IPS-20b (cell line): Measurements from ENCODE around the gene RNF168.
"Not testable (repeated sequence)": the region's sequence is repeated elsewhere in the genome, so short reads cannot be mapped to it uniquely, and the experiment has no call there.

Source experiments
- H3K27ac ChIP-seq: one replicate; pipeline ENCODE4 v1.5.1; 2013; ENCODE audit warnings: low read length
- H3K27me3 ChIP-seq: 2 replicates; pipeline ENCODE4 v1.6.1; 2013; ENCODE audit warnings: mild to moderate bottlenecking, low read length, inconsistent platforms; ENCODE audit not compliant: insufficient read depth
- H3K36me3 ChIP-seq: 2 replicates; pipeline ENCODE4 v1.6.1; 2013; ENCODE audit warnings: low read depth, mild to moderate bottlenecking, inconsistent platforms, low read length, moderate library complexity; ENCODE audit not compliant: insufficient read depth
- H3K4me1 ChIP-seq: 2 replicates; pipeline ENCODE4 v1.6.1; 2013; ENCODE audit warnings: mild to moderate bottlenecking, control low read depth, inconsistent platforms, low read length, moderate library complexity; ENCODE audit not compliant: insufficient read depth
- H3K4me3 ChIP-seq: 2 replicates; pipeline ENCODE4 v1.5.1; 2013; ENCODE audit warnings: mild to moderate bottlenecking, low read length, inconsistent platforms
- H3K9ac ChIP-seq: 2 replicates; pipeline ENCODE4 v1.6.1; 2013; ENCODE audit warnings: low read depth, mild to moderate bottlenecking, inconsistent platforms, low read length, moderate library complexity
- H3K9me3 ChIP-seq: 2 replicates; pipeline ENCODE4 v1.6.1; 2013; ENCODE audit warnings: mild to moderate bottlenecking, low read depth, low read length, inconsistent platforms; ENCODE audit not compliant: insufficient read depth

Gene RNF168

DNA sequence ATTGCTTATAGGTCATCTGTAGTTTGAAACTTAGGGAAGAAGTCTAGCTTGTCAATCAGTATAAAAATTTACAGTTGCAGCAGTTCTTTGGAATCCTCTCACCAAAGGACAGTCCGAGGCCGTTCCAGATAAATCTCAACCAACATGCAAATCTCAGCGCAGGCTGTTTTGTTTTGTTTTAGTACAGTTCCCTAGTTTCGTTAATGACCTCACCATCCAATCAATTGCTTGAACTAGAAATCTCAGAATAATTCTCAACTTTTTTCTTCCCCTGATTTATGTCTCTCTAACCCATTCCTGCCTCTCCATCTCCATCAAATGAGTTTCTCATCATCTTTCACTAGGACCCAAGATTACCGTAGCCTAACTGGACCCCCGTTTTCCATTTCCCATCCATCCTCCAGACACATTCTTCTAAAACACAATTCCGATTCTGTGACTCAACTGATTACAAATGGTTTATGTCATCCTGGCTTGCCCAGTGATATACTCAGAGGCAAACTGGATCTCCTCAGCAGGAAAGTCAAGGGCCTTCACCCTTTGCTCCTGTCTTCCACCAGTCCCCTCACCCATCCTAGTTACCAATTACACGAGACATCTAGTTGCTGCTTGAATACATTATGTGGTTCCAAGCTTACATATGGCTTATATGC, 10.3 kb upstream of the RNF168 start:
- H3K4me1 ChIP-seq, result no peaks in the 10 kb centered on the region; the same call in 1 of the 2 replicates
- no peaks in the 10 kb centered on the region for H3K27me3 ChIP-seq
- no peak overlapping the region for H3K4me3 ChIP-seq
- no peak overlapping the region for H3K27ac ChIP-seq
- H3K9ac ChIP-seq, result no peak overlapping the region
- no peaks in the 10 kb centered on the region for H3K36me3 ChIP-seq
- H3K9me3 ChIP-seq, result peaks cover 16% of the 10 kb centered on the region; the same call in 1 of the 2 replicates

DNA sequence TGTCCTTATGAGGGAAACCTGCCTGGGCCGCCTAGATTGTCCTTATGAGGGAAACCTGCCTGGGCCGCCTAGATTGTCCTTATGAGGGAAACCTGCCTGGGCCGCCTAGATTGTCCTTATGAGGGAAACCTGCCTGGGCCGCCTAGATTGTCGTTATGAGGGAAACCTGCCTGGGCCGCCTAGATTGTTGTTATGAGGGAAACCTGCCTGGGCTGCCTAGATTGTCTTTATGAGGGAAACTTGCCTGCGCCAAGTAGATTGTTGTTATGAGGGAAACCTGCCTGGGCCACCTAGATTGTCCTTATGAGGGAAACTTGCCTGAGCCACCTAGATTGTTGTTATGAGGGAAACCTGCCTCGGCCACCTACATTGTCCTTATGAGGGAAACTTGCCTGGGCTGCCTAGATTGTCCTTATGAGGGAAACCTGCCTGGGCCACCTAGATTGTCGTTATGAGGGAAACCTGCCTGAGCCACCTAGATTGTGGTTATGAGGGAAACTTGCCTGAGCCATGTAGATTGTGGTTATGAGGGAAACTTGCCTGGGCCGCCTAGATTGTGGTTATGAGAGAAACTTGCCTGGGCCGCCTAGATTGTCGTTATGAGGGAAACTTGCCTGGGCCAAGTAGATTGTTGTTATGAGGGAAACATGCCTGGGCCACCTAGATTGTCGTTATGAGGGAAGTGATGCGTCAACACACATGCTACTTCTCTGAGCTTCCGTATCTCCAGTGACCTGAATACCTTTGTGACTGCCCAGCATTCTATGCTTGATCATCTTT, 8.3 kb upstream of the RNF168 start:
- not testable (repeated sequence) for H3K9me3 ChIP-seq, H3K4me1 ChIP-seq, H3K27ac ChIP-seq, H3K36me3 ChIP-seq, H3K4me3 ChIP-seq, H3K9ac ChIP-seq, H3K27me3 ChIP-seq

DNA sequence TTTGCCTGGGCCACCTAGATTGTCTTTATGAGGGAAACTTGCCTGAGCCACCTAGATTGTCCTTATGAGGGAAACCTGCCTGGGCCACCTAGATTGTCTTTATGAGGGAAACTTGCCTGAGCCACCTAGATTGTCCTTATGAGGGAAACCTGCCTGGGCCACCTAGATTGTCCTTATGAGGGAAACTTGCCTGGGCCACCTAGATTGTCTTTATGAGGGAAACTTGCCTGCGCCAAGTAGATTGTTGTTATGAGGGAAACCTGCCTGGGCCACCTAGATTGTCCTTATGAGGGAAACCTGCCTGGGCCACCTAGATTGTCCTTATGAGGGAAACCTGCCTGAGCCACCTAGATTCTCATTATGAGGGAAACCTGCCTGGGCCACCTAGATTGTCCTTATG, 7.5 kb upstream of the RNF168 start:
- H3K27ac ChIP-seq, H3K27me3 ChIP-seq, H3K4me1 ChIP-seq, H3K9ac ChIP-seq, H3K36me3 ChIP-seq, H3K4me3 ChIP-seq: not testable (repeated sequence)
- H3K9me3 ChIP-seq, result peaks cover 11% of the 10 kb centered on the region; the same call in 1 of the 2 replicates

DNA sequence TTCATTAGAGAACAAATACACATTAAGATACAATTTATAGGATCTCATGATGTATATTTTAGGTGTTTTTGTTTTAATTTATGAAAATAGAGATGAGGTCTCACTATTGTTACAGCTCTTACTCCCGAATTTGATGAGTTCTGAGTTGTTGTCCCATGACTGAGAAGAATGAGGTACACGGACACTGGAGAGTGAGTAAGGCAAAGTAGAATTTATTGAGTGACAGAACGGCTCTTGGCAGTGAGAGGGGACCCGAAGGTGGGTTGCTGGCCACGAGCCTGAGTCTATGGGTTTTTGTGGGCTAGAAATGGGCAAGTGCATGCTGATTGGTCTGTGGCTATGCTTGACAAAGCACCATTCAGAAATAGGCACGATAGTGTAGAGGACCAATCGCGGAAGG, 3.1 kb upstream of the RNF168 start:
- Histone ChIP-seq H3K27ac (no peak overlapping the region), H3K4me1 (no peaks in the 10 kb centered on the region), H3K9me3 (peaks cover 11% of the 10 kb centered on the region; the same call in 1 of the 2 replicates), H3K9ac (no peak overlapping the region), H3K36me3 (no peaks in the 10 kb centered on the region), H3K4me3 (no peak overlapping the region), H3K27me3 (no peaks in the 10 kb centered on the region)

DNA sequence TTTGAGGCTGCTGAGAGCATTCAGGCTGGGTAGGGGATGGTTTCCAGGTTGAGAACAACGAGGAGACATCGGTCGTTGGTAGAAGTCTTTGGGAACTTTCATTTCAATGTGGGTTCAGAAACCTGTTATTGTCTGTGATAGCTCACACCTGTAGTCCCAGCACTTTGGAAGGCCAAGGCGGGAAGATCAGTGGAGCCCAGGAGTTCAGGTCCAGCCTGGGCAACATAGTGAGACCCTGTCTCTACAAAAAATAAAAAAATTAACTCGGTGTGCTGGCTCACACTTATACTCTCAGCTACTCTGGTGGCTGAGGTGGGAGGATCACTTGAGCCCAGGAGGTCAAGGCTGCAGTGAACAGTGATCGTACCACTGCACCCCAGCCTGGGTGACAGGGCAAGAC, 988 bp upstream of the RNF168 start:
- Histone ChIP-seq H3K27ac (no peak overlapping the region), H3K9me3 (peaks cover 11% of the 10 kb centered on the region; the same call in 1 of the 2 replicates), H3K36me3 (peaks cover 7% of the 10 kb centered on the region; the same call in 1 of the 2 replicates), H3K4me3 (no peak overlapping the region), H3K4me1 (peaks cover 8% of the 10 kb centered on the region; the same call in 1 of the 2 replicates), H3K27me3 (no peaks in the 10 kb centered on the region), H3K9ac (no peak overlapping the region)

DNA sequence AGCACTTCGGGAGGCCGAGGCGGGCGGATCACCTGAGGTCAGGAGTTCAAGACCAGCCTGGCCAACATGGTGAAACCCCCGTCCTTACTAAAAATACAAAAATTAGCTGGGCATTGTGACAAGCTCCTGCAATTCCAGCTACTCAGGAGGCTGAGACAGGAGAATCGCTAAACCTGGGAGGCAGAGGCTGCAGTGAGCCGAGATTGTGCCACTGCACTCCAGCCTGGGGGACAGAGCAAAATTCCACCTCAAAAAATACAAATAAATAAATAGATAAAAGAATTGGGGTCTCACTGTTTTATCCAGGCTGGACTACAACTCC, 470 bp upstream of the RNF168 start:
- not testable (repeated sequence) for H3K4me1 ChIP-seq, H3K27ac ChIP-seq, H3K27me3 ChIP-seq, H3K36me3 ChIP-seq
- H3K9me3 ChIP-seq, result peaks cover 11% of the 10 kb centered on the region; the same call in 1 of the 2 replicates
- H3K9ac ChIP-seq, result peak overlapping the region; percentile 55; the same call in 1 of the 2 replicates
- peak overlapping the region; percentile 89 for H3K4me3 ChIP-seq

DNA sequence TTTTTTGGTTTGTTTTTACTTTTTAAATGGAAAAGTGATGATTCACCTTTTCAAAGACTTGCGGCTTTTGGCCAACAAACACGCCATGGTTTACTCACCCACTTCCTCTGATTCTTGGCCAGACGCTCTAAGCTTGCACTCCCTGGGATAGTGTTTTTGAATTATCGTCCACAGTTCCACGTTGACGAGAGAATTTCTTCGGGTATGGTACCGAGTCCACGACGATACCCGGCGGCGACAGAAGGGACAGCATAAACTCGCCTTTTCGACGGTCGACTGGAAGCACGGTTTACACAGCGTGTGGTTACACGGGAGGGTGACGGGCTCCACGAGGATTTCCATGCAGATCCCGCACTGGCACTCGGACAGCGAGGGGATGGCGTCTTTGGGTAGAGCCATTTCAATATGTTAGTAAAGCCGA, 783 bp downstream of the RNF168 start:
- peak overlapping the region; percentile 95 for H3K9ac ChIP-seq
- H3K27me3 ChIP-seq, result no peaks in the 10 kb centered on the region
- peaks cover 10% of the 10 kb centered on the region for H3K36me3 ChIP-seq
- H3K9me3 ChIP-seq, result peaks cover 11% of the 10 kb centered on the region; the same call in 1 of the 2 replicates
- peak overlapping the region; percentile 57 for H3K27ac ChIP-seq
- H3K4me1 ChIP-seq, result peaks cover 8% of the 10 kb centered on the region; the same call in 1 of the 2 replicates
- H3K4me3 ChIP-seq, result peak overlapping the region; percentile 89

DNA sequence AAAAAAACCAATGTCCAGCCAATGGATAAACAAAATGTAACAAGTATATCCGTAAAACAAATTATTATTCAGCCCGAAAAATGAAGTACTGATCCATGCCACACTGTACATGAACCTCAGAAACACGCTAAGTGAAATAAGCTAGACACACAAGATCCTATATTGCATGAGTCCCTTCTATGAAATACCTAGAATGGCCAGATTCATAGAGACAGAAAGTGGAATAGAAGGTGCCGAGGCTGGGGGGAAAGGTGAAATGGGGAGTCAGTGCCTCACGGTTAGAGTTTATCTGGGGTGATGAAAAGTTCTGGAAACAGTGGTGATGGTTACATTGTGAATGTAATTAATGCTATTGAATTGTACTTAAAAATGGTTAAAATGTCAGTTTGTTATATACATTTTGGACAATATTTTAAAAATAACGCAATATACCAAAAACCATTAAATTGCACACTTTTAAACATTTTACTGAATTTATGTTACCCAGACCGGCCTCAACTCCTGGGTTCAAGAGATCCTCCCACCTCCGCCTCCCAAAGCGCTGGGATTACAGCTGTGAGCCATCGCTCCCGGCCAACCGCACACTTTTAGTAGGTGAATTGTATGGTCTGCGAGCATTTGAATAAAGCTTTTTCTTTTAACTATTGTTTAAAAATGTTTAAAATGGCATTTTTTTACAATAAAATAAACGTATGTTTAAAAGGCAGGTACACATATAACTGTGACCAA, 2.1 kb downstream of the RNF168 start:
- H3K36me3 ChIP-seq, result peaks cover 13% of the 10 kb centered on the region
- H3K27ac ChIP-seq, result no peak overlapping the region
- H3K27me3 ChIP-seq, result no peaks in the 10 kb centered on the region
- peak overlapping the region; percentile 89 for H3K4me3 ChIP-seq
- H3K4me1 ChIP-seq, result peaks cover 8% of the 10 kb centered on the region; the same call in 1 of the 2 replicates
- peak overlapping the region; percentile 95 for H3K9ac ChIP-seq
- peaks cover 4% of the 10 kb centered on the region; the same call in 1 of the 2 replicates for H3K9me3 ChIP-seq

DNA sequence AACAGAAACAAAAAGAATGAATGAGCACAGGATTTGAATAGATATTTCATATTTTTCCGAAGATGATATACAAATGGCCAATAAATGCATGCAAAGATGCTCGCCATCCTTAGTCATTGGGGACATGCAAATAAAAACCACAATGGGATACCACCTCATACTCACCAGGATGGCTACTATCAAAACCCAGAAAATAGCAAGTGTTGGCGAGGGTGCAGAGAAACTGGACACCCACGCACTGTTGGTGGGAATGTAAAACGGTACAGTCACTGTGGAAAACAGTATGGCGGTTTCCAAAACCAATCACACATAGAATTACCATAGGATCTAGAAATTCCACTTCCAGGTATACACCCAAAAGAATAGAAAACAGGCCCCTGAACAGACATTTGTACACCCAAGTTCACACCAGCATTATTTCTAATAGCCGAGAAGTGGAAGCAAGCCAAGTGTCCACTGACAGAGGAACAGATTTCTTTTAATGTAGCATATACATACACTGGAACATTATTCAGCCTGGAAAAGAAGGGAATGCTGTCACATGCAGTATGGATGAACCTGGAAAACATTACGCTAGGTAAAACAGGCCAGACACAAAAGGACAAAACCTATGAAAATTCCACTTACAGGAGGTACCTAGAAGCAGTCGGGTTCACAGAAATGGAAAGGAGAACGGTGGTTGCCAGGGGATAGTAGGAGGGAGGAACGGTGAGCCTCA, 3.6 kb downstream of the RNF168 start:
- peak overlapping the region; percentile 84 for H3K27ac ChIP-seq
- peak overlapping the region; percentile 91; the same call in 1 of the 2 replicates for H3K9ac ChIP-seq
- H3K4me1 ChIP-seq, result peaks cover 8% of the 10 kb centered on the region; the same call in 1 of the 2 replicates
- no peaks in the 10 kb centered on the region for H3K9me3 ChIP-seq
- H3K36me3 ChIP-seq, result peaks cover 24% of the 10 kb centered on the region
- H3K27me3 ChIP-seq, result no peaks in the 10 kb centered on the region
- H3K4me3 ChIP-seq, result peak overlapping the region; percentile 89

DNA sequence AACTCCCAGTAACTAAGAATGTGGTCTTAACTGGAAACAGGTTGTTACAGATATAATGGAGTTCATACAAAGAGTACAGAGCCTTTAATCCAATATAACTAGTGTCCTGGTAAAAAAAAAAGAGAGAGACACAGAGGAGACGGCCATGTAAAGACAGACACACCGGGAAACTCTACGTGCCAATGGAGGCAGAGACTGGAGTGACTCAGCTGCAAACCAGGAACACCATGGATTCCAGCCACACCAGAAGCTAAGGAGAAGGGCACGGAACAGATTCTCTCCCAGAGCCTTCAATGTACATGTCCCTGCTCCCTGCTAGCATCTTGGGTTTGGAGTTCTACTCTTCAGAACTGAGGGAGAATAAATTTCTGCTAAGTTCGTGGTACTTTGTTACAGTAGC, 4.5 kb downstream of the RNF168 start:
- H3K27ac ChIP-seq, result no peak overlapping the region

DNA sequence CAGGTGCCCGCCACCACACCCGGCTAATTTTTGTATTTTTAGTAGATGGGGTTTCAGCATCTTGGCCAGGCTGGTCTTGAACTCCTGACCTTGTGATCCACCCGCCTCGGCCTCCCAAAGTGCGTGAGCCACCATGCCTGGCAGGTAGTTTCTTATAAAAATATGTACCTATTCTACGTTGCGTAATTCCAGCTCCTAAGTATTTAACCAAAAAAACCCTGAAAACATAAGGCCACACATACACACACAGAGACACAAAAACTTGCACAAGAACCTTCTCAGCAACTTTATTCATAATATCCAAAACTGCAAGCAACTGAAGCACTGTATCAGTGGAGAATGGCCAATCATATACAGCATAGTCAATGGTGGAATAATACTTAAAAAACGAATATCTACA, 5.3 kb downstream of the RNF168 start:
- no peaks in the 10 kb centered on the region for H3K27me3 ChIP-seq
- no peak overlapping the region for H3K4me3 ChIP-seq
- peaks cover 24% of the 10 kb centered on the region for H3K36me3 ChIP-seq
- no peaks in the 10 kb centered on the region for H3K9me3 ChIP-seq
- no peak overlapping the region for H3K9ac ChIP-seq
- no peak overlapping the region for H3K27ac ChIP-seq
- H3K4me1 ChIP-seq, result peaks cover 8% of the 10 kb centered on the region; the same call in 1 of the 2 replicates

More for the DNA sequence above, 4.5 kb downstream of the RNF168 start:
- H3K4me3 ChIP-seq, result 0 out of 2 replicates have a peak overlapping the region, but pooled peaks have one; percentile 89
- H3K36me3 ChIP-seq, result peaks cover 24% of the 10 kb centered on the region
- peak overlapping the region; percentile 0; the same call in 1 of the 2 replicates for H3K9ac ChIP-seq
- H3K4me1 ChIP-seq, result peaks cover 8% of the 10 kb centered on the region; the same call in 1 of the 2 replicates
- no peaks in the 10 kb centered on the region for H3K27me3 ChIP-seq
- H3K9me3 ChIP-seq, result no peaks in the 10 kb centered on the region
